B cell (primary cell): ENCODE data around the gene ABI3BP. TPM values are rescaled to one million over a fixed set of nuclear protein-coding genes. Genes with fewer than 3 reads are reported as not detected.

ENCODE experiments used
- ATAC-seq: fragments of 200-7000 bp; cut with Tn5 transposase; one replicate; pipeline ENCODE4 v1.10.0; 2021; ENCODE audit warnings: low read depth, mild to moderate bottlenecking, moderate number of reproducible peaks, moderate library complexity
- CTCF ChIA-PET: fragments of 350-600 bp; sonication (Branson Sonifier 250); formaldehyde crosslinking; loops from one replicate; lab custom pipeline; 2021; ENCODE audit warnings: antibody characterized with exemption, inconsistent platforms; lab: Charles Lee
- POLR2A ChIA-PET: fragments of 350-600 bp; sonication (Branson Sonifier 250); formaldehyde crosslinking; loops from one replicate; lab custom pipeline; 2021; ENCODE audit warnings: antibody characterized with exemption; lab: Charles Lee
- DNase-seq: peaks from one replicate; pipeline ENCODE4 v3.0.0; 2013
- H2AFZ ChIP-seq: 2 replicates; pipeline ENCODE4 v1.6.1; 2012; ENCODE audit warnings: mild to moderate bottlenecking, low read depth, low read length; ENCODE audit not compliant: insufficient read depth, poor library complexity, severe bottlenecking
- H3K27ac ChIP-seq, 2 donors: 1 replicate in 1 of 2; 2 replicates in 1 of 2; pipeline ENCODE4 v1.5.1; 2012 to 2013; ENCODE audit warnings: low read length in 2 of 2, mild to moderate bottlenecking in 2 of 2, moderate library complexity in 1 of 2
- H3K27me3 ChIP-seq, 4 experiments: fragments of 200-600 bp in 1 of 4; sonication (generic) in 1 of 4; replicated peaks in 1 of 4; 1 replicate in 2 of 4; 2 replicates in 2 of 4; pipeline versions ENCODE4 v1.6.1 to v1.7.0; 2013 to 2016; ENCODE audit warnings: low read length in 3 of 4, mild to moderate bottlenecking in 2 of 4, mixed read lengths in 1 of 4, moderate library complexity in 1 of 4; ENCODE audit not compliant: insufficient read depth in 4 of 4, control insufficient read depth in 3 of 4; ENCODE audit errors: control extremely low read depth in 1 of 4
- H3K36me3 ChIP-seq, 2 experiments: replicated peaks in 1 of 2; 1 replicate in 1 of 2; 2 replicates in 1 of 2; pipeline versions ENCODE4 v1.6.1 to v1.7.1; 2013; ENCODE audit warnings: low read length in 1 of 2; ENCODE audit not compliant: insufficient read depth in 2 of 2, control insufficient read depth in 1 of 2; ENCODE audit errors: control extremely low read depth in 1 of 2, extremely low read depth in 1 of 2
- H3K4me1 ChIP-seq, 2 donors: fragments of 200-600 bp in 1 of 2; sonication (generic) in 1 of 2; 1 replicate in 1 of 2; 2 replicates in 1 of 2; pipeline versions ENCODE4 v1.5.1 to v1.6.1; 2013 to 2017; ENCODE audit warnings: low read length in 2 of 2; ENCODE audit not compliant: control insufficient read depth in 2 of 2, insufficient read depth in 2 of 2
- H3K4me2 ChIP-seq: replicated peaks from 2 replicates; pipeline ENCODE3; 2012; ENCODE audit warnings: mild to moderate bottlenecking, low read depth, low read length; ENCODE audit not compliant: poor library complexity, severe bottlenecking
- H3K4me3 ChIP-seq, 5 experiments: fragments of 200-600 bp in 1 of 5; sonication (generic) in 1 of 5; 1 replicate in 3 of 5; 2 replicates in 2 of 5; pipeline versions ENCODE4 v1.5.1 to v1.7.0; 2011 to 2016; ENCODE audit warnings: low read length in 4 of 5, mild to moderate bottlenecking in 4 of 5, low read depth in 2 of 5, control low read depth in 1 of 5, moderate library complexity in 1 of 5; ENCODE audit not compliant: insufficient read depth in 1 of 5; ENCODE audit errors: control extremely low read depth in 1 of 5, extremely low read depth in 1 of 5
- H3K79me2 ChIP-seq: fragments of 200-600 bp; sonication (generic); one replicate; pipeline ENCODE4 v1.6.0; 2016; ENCODE audit warnings: low read length; ENCODE audit not compliant: control insufficient read depth, insufficient read depth
- H3K9ac ChIP-seq: fragments of 200-600 bp; sonication (generic); 2 replicates; pipeline ENCODE4 v1.6.1; 2017; ENCODE audit warnings: mild to moderate bottlenecking, low read length, moderate library complexity
- H3K9me3 ChIP-seq, 3 donors: one replicate each; pipeline versions ENCODE4 v1.6.1 to v1.7.1; 2013; ENCODE audit warnings: low read length in 2 of 3; ENCODE audit not compliant: control insufficient read depth in 2 of 3, insufficient read depth in 1 of 3; ENCODE audit errors: control extremely low read depth in 1 of 3
- H4K20me1 ChIP-seq: 2 replicates; pipeline ENCODE4 v1.6.0; 2012; ENCODE audit warnings: mild to moderate bottlenecking, low read length; ENCODE audit not compliant: insufficient read depth, control insufficient read depth, poor library complexity, severe bottlenecking
- H3K27ac Mint-ChIP-seq: one replicate; pipeline ENCODE4 v1.8.0; 2021; ENCODE audit warnings: mixed read lengths
- H3K27me3 Mint-ChIP-seq: one replicate; pipeline ENCODE4 v1.8.0; 2021; ENCODE audit warnings: mixed read lengths
- H3K4me1 Mint-ChIP-seq: one replicate; pipeline ENCODE4 v1.8.0; 2021; ENCODE audit warnings: mixed read lengths
- H3K4me3 Mint-ChIP-seq: one replicate; pipeline ENCODE4 v1.8.0; 2021; ENCODE audit warnings: mixed read lengths
- H3K9me3 Mint-ChIP-seq: one replicate; pipeline ENCODE4 v1.8.0; 2022; ENCODE audit warnings: mixed read lengths; ENCODE audit not compliant: insufficient read depth
- EZH2 ChIP-seq: IDR thresholded peaks from 2 replicates; pipeline ENCODE4 v1.6.1; 2012; ENCODE audit warnings: borderline replicate concordance, low read depth, mild to moderate bottlenecking, moderate library complexity, low read length; ENCODE audit not compliant: insufficient read depth, poor library complexity, severe bottlenecking
- WGBS: methylation state at CpG from one replicate; pipeline ENCODE4 v1.1.5; 2013; ENCODE audit warnings: missing lambda C conversion rate; ENCODE audit not compliant: insufficient coverage; 5-methylcytosine and 5-hydroxymethylcytosine counted together
- intact Hi-C: fragments of 100-400 bp; cut with micrococcal nuclease; formaldehyde crosslinking; loops from one replicate; pipeline ENCODE4 v1.10.0; 2022
- polyA plus RNA-seq: library from polyadenylated mRNA; depleted of rRNA; stranded (reverse); fragments of >200 nt; gene quantifications from 2 replicates; pipeline ENCODE4 v1.2.3, GENCODE V29; 2012
- total RNA-seq, 2 donors: library from RNA; stranded (reverse); fragments of 120-200 nt in 1 of 2; gene quantifications; 1 replicate in 1 of 2; 2 replicates in 1 of 2; pipeline versions ENCODE4 v1.2.3 to v1.2.4, GENCODE V29; 2013 to 2022
- TF ChIP-seq, protein P1 (sequence below): fragments of 200-600 bp; IDR thresholded peaks from one replicate; pipeline ENCODE4 v1.8.0; 2022; ENCODE audit warnings: antibody characterized with exemption, mild to moderate bottlenecking

ABI3BP gene
- total and polyA plus RNA-seq, 2 donors (not counting 1 experiment from before 2014, with no cell fraction given), result not detected

DNA sequence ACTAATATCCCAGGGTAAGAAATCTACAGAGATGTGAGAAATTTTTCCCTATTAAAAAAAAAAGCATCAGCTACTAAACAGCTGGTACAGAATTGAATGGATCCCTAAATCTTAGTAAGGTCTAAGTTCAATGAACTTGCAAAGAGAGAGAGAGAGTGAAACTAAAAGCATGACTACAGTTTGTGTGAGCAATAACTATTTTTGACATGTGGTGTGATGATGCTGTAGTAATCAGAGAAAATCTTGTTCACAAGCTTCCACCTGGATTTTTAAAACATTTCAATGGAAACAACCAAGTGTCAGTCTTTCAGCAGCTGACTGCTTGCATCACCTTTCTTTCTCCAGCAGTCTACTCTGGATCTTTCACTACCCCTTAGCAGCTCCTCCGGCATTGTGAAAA, 45.2 kb upstream of the ABI3BP start:
- no peaks in the 10 kb centered on the region for H3K9me3 Mint-ChIP-seq
- Histone ChIP-seq H3K4me2 (no peak overlapping the region), H3K9me3 (no peaks in the 10 kb centered on the region), H3K27ac (no peak overlapping the region), H2AFZ (no peak overlapping the region), H3K27me3 (no peaks in the 10 kb centered on the region), H3K4me1 (no peaks in the 10 kb centered on the region), H3K36me3 (no peaks in the 10 kb centered on the region), H4K20me1 (no peaks in the 10 kb centered on the region), H3K79me2 (no peaks in the 10 kb centered on the region), H3K9ac (no peak overlapping the region), H3K4me3 (no peak overlapping the region)
- intact Hi-C loops, result no loop called here
- no peak for DNase-seq
- TF ChIP-seq EZH2, result no peak
- CTCF ChIA-PET, result no interaction called here
- H3K4me3 Mint-ChIP-seq, result no peak overlapping the region
- POLR2A ChIA-PET, result no interaction called here
- H3K27ac Mint-ChIP-seq, result no peak overlapping the region
- H3K27me3 Mint-ChIP-seq, result no peaks in the 10 kb centered on the region
- WGBS, result no CpG with 5 or more reads among the region's 1 CpG
- no peaks in the 10 kb centered on the region for H3K4me1 Mint-ChIP-seq
- ATAC-seq, result no peak

DNA sequence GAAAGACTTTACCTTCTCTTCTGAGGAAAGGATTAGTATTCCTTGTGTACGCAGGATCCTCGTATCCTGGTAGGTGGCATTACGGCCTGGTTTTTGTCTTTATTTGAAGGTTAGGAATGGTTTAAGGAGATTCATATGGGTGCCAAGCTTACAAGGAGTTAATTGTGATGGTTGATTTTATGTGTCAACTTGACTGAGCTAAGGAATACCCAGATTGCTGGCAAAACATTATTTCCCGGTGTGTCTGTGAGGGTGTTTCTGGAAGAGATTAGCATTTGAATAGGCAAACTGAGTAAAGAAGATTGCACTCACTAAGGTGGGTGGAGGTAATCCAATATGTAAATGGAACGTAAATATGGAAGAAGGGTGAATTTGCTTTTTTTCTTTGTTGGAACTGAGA, 44.4 kb upstream of the ABI3BP start:
- Histone ChIP-seq H3K4me2 (no peak overlapping the region), H3K9me3 (no peaks in the 10 kb centered on the region), H3K9ac (no peak overlapping the region), H3K4me3 (no peak overlapping the region), H3K36me3 (no peaks in the 10 kb centered on the region), H3K27me3 (no peaks in the 10 kb centered on the region), H4K20me1 (no peaks in the 10 kb centered on the region), H3K27ac (no peak overlapping the region), H3K79me2 (no peaks in the 10 kb centered on the region), H2AFZ (no peak overlapping the region), H3K4me1 (no peaks in the 10 kb centered on the region)
- H3K4me3 Mint-ChIP-seq, result no peak overlapping the region
- H3K9me3 Mint-ChIP-seq, result no peaks in the 10 kb centered on the region
- DNase-seq (no peak), ATAC-seq (no peak)
- no peaks in the 10 kb centered on the region for H3K4me1 Mint-ChIP-seq
- no peak for TF ChIP-seq EZH2
- TF ChIP-seq, protein P1, sequence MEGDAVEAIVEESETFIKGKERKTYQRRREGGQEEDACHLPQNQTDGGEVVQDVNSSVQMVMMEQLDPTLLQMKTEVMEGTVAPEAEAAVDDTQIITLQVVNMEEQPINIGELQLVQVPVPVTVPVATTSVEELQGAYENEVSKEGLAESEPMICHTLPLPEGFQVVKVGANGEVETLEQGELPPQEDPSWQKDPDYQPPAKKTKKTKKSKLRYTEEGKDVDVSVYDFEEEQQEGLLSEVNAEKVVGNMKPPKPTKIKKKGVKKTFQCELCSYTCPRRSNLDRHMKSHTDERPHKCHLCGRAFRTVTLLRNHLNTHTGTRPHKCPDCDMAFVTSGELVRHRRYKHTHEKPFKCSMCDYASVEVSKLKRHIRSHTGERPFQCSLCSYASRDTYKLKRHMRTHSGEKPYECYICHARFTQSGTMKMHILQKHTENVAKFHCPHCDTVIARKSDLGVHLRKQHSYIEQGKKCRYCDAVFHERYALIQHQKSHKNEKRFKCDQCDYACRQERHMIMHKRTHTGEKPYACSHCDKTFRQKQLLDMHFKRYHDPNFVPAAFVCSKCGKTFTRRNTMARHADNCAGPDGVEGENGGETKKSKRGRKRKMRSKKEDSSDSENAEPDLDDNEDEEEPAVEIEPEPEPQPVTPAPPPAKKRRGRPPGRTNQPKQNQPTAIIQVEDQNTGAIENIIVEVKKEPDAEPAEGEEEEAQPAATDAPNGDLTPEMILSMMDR, result no peak
- intact Hi-C loops, result no loop called here
- ChIA-PET POLR2A (no interaction called here), CTCF (no interaction called here)
- no peaks in the 10 kb centered on the region for H3K27me3 Mint-ChIP-seq
- H3K27ac Mint-ChIP-seq, result no peak overlapping the region
- WGBS, result 96% methylated on average over 4 of the region's 5 CpGs
